H4 (cell line): ENCODE results near the gene THBS2. TPM values are rescaled to one million over a fixed set of nuclear protein-coding genes. Genes with fewer than 3 reads are reported as not detected.

ENCODE experiments used
- DNase-seq: peaks from one replicate; pipeline ENCODE4 v3.0.0-alpha.2; 2015; ENCODE audit warnings: low spot score
- total RNA-seq: library from RNA; depleted of rRNA; stranded (reverse); fragments of >200 nt; shearing (Covaris generic); gene quantifications from 2 replicates; pipeline ENCODE4 v1.2.3, GENCODE V29; 2014

The THBS2 gene
- total RNA-seq, 1 experiment from 2014 or later: 0.19 TPM

GRCh38 chr6:169249057-169249456 lies 4.6 kb downstream of the THBS2 start:
- no peak for DNase-seq

GRCh38 chr6:169248521-169248971 lies 5.1 kb downstream of the THBS2 start:
- no peak for DNase-seq

DNA sequence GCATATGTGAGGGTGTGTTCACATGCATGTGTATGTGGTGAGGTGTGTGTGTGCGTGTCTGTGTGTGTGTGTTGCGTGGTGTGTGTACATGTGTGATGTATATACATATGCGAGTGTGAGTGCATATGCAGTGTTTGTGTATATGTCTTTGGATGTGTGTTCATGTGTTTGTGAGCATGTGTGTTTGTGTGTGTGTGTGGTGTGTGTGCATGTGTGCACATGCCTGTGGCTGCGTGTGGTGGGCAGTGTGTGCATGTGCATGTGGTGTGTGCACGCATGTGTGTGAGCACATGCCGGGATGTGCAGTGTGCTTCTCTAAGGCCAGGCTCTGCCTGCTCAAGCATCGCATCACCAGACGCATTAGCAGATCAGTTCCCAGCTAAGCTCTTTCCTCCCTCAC lies 5.7 kb downstream of the THBS2 start:
- DNase-seq: no peak

DNA sequence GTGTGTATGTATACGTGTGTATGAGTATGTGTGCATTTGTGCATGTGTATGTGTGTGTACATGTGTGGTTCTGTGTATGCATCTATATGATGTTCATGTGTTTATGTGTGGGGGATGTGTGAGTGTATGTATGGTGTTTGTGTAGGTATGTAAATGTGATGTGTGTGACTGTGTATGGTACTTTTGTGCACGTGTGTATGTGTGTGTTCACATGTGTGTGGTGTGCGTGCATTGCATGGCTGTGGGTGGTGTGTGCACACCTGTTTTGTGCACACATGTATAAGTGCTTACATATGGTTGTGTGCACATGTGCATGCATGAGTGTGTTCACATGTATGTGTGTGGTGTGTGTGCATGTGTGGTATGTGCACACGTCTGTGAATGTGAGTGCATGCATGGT lies 6.2 kb downstream of the THBS2 start:
- no peak for DNase-seq

GRCh38 chr6:169246445-169246844 lies 7.2 kb downstream of the THBS2 start:
- no peak for DNase-seq

DNA sequence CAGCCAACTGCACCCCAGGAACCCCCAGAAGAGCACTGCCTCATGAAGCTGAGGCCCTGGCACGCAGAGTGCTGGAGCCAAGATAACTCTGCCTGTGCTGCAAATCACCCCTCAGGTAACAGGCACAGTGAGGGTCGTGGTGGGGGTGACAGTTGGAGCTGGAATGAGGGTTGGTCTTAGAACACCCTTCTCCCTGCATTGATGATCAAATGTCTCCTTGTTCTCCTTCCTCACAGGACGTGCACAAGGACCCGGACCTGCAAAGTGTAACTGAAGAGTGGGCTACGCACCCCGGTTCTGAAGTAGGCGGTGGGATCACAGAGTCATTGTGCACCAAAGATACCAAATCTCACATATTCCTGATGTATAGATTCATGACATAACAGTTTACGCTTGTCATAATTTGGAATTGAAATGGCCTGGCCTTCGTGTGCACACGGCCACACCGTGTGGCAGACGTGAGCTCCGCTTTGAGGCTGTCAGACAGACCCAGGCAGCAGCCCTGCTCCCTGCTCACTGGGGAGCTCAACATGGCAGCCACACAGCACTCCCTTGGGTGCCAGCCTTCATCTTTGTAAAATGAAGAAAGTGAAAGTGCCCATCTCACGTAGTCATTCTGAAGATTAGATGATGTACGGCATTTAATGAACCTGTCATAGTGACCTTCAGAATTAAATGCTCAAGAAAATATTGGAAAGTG lies 8.8 kb downstream of the THBS2 start:
- DNase-seq: no peak

DNA sequence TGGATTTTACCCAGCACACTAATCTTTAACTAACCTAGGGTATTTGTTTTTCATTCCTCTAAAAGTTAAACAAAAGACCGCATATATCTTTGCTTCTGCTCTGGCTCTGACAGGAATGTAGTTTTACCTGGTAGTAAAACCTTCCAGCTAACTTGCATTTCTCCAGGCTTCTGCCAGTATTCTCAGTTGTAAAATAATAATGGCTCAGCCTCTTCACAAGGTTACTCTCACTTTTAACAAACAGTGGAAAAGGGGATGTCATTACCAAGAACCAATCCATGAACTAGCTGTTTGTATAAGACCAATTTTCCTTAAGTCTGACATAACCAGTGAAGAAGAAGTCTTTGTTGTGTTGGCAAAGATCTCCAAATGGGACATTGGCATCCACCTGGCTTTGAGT lies 10.0 kb downstream of the THBS2 start:
- DNase-seq: no peak

GRCh38 chr6:169243186-169243585 lies 10.5 kb downstream of the THBS2 start:
- no peak for DNase-seq

GRCh38 chr6:169241688-169242350 lies 11.8 kb downstream of the THBS2 start:
- no peak for DNase-seq

GRCh38 chr6:169240591-169241390 lies 12.9 kb downstream of the THBS2 start:
- DNase-seq: no peak

DNA sequence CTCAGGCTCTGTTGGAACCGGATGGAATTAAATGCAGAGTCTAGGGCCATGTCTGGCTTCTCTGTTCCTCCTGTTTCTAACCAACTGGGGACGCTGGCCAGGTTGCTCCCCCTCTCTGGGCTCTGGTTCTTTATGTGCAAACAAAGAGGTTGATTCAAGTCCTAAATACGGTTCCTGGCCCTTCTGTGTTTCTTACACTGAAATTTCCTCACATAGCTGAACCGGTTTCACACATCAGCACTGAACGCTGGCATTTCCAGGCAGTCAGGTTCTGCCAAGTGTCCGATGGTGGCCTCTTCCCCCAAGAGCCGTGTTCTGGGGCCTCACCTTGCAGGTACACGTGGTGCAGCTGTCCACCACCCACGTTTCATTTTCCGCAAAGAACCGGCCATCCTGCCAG lies 13.5 kb downstream of the THBS2 start:
- no peak for DNase-seq

GRCh38 chr6:169239181-169239580 lies 14.5 kb downstream of the THBS2 start:
- no peak for DNase-seq

DNA sequence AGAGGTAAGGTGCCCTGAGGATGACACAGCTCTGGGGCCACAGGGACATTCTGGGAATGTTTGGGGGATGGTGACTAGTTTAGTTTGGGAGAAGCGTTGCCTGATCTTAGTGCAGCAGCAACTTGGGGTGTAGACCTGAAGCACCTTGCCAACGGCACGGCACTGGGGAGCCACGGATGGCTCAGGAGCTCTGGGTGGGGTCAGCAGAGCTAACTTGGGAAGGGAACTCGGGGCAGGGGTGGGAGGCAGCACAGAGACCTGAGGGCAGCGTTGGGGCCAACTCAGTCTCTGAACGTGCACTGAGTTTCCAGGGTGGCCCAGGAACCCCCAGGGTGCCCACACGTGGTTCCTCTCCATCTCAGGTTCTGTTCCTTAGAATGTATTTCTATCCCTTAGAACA lies 14.9 kb downstream of the THBS2 start:
- DNase-seq: no peak

- DNase-seq: no peak
Observed at GRCh38 chr6:169237496-169238134, 16.0 kb downstream of the THBS2 start.

DNA sequence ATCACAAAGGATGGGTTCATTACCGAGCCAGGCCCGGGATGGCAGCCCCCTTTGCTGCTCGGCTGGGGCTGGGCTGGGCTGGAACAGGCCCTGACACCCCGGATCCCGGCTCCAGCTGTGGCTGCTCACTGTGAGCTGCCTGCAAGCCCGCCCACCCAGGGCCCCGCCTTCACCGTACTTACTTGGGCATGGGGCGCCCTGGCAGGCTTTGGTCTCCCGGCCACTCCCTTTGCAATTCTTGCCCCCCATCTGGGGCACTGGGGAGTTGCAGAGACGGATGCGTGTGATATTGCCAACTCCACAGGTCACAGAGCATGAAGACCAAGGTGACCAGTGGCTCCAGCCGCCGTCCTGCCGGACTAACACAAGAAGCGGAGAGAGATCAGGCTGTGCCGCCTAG lies 16.7 kb downstream of the THBS2 start:
- DNase-seq: no peak

DNA sequence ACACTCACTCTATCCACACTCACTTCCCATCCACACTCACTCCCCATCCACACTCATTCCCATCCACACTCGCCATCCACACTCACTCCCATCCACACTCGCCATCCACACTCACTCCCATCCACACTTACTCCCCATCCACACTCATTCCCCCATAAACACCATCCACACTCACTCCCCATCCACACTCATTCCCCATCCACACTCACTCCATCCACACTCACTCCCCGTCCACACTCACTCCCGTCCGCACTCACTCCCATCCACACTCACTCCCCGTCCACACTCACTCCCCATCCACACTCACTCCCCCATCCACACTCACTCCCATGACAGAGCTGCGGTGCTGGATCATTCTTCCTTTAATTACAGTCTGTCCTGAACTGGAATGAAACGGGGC lies 17.1 kb downstream of the THBS2 start:
- DNase-seq: no peak

DNA sequence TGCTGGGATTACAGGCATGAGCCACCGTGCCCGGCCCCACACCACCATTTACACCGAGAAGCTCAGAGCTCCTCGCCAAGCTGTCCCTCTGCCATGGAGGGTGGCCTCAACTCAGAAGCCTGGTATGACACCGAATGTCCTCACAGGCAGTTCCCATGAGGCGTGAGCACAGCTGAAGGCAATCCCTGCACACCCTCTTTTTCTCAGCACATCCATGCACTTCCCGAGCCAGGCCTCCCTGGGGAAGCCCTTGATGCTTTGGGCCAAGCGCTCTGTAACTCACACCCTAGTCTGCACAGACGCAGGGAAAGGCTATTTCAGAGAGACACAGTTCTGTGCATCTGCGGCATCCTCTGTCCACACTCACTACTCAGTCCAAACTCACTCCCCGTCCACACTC lies 18.4 kb downstream of the THBS2 start:
- no peak for DNase-seq

GRCh38 chr6:169234634-169235033 lies 19.0 kb downstream of the THBS2 start:
- DNase-seq: no peak

- DNase-seq: no peak
Observed at GRCh38 chr6:169233832-169234231, 19.8 kb downstream of the THBS2 start.

- no peak for DNase-seq
Observed at GRCh38 chr6:169233181-169233580, 20.5 kb downstream of the THBS2 start.

- DNase-seq: no peak
Observed at GRCh38 chr6:169232507-169232931, 21.1 kb downstream of the THBS2 start.

- DNase-seq: no peak
Observed at GRCh38 chr6:169231790-169232506, 21.7 kb downstream of the THBS2 start.
